Measurements from ENCODE around the gene STRBP.

STRBP gene

DNA sequence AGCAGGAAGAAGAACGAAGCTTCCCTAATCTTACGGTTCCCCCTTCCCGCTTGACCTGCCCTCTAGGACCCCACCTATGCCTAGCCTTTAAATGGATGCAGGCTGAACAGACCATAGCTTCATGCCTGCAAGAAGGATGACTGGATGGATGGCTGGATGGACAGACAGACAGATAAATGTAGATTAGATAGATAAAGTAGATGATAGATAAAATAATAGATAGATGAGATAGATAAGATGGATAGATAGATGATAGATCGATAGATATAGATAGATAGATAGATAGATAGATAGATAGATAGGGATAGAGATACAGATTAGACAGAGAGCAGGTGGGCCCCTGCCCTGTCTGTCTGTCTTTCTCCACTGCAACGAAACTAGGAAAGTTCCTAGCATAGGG lies 162.9 kb downstream of the STRBP start:
- in situ Hi-C loops (cut with MboI; ENCODE audit: low sequenced_read_pairs), result no loop called here

DNA sequence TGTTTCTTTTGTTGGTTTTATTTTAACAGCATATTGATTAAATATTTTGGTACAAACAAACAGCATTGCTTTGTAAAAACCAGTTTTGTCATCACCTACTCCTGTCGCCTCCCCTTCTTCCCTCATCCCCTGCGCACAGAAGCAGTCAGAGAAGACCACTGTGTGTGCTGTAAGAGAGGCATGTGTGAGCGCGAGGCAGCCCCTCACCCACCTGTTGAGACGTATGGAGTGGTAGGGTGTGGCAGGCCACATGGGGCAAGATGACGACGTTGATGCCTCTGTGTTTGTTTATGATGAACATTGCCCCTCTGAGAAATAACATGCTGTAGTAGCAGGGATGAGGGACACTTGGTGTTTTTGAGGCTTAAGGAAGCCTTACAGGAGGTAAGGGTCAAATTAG lies 163.6 kb downstream of the STRBP start:
- in situ Hi-C loops (cut with MboI; ENCODE audit: low sequenced_read_pairs), result no loop called here

DNA sequence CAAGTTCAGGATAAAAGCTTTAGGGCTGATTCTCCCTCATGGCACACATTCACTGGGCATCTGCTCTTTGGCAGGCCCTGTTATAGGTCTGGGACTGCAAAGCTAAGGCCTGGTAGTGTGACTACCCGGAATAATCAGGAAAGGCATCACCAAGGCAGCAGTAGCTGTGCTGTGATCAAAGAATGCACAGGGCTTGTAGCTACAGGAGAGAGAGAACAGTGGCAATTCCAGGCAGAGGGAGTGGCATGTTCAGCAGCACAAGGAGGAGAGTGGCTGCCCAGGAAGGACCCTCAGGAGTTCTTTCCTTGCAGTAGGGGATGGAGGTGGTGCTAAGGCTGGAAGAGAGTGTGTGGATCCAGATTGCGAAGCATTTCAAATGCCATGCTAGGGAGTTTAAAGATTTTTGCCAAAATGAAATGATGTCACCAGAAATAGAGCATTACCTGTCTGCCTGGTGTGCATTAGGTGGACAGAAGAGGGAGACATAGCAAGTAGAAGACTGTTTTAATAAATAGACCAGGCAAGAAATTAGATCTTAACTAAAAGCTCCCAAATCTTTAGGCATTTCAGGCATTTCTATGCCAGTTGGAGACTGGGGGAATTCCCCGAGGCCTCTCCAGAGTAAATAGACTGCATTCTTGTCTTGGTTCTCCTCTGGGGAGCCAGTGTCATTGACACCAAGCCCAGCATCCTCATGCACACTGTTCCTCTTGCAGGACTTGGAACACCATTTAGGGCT lies 165.8 kb downstream of the STRBP start:
- in situ Hi-C loops (cut with MboI; ENCODE audit: low sequenced_read_pairs), result no loop called here

GRCh38 chr9:123099548-123099947 lies 168.8 kb downstream of the STRBP start:
- in situ Hi-C loops (cut with MboI; ENCODE audit: low sequenced_read_pairs), result no loop called here

- in situ Hi-C loops (cut with MboI; ENCODE audit: low sequenced_read_pairs), result no loop called here
Observed at GRCh38 chr9:123099042-123099441, 169.3 kb downstream of the STRBP start.

DNA sequence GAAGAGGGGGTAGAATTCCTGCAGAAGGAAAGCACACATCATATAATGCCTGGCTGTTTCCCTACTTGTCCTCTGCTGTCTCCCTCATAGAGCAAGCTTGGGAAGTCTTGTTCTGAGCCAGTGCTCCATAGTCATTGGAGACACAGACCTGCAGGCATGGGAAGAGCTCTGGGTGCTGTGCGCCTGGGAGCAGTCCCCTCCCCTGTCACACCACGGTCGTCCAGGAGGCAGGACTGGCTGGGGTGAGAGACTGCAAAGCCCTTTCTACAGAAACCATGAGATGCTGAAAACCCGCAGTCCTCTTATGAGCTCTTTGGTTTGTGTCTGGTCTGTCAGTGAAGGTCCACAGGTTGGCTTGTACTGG lies 170.3 kb downstream of the STRBP start:
- in situ Hi-C loops (cut with MboI; ENCODE audit: low sequenced_read_pairs), result no loop called here

DNA sequence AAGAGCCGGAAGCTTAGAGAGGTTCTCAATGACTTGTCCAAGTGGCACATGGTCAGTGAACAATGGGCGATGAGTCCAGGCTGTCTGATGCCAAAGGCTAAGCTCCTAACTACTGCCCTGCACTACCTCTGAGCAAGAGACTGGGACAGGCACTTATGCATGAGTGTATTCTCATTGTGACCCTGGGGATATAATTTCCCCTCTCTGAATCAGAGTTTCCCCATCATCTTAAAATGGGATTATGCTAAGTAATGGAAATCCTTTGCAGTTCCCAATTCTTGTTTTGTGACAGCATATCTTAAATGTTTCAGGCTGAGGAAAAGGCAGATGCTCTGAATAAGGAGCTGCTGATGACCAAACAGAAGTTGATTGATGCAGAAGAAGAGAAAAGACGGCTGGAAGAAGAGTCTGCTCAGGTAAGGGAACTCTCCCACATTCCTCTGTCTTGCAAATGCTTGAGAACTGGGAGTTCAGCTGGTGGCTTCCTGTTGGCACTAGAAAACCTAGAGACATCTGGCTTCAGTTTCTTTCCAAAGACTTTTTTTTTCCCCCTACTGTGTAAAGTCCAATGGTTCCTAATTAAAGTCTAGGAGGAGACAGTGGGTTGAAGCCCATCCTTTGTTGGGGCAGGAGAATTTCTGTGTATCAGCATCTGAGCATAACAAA lies 170.8 kb downstream of the STRBP start:
- in situ Hi-C loops (cut with MboI; ENCODE audit: low sequenced_read_pairs), result no loop called here

DNA sequence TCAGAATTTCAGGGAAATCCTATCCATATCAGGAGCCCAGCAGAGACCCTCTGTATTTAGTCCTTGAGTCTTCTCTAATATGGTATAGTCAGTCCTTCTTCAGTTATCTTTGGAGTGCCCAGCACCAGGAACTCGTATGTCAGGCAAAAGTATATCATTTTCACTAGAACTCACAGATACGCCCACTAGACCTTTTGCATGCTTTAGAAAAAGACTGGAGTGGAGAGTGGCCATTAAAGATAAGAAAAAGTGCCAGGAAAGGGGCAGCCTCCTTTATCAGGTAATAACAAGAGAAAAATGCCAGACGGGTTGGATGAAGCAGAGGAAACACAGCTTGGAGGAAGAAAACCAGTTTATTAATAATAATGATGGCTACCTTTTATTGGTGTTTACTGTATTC lies 171.4 kb downstream of the STRBP start:
- in situ Hi-C loops (cut with MboI; ENCODE audit: low sequenced_read_pairs), result no loop called here

DNA sequence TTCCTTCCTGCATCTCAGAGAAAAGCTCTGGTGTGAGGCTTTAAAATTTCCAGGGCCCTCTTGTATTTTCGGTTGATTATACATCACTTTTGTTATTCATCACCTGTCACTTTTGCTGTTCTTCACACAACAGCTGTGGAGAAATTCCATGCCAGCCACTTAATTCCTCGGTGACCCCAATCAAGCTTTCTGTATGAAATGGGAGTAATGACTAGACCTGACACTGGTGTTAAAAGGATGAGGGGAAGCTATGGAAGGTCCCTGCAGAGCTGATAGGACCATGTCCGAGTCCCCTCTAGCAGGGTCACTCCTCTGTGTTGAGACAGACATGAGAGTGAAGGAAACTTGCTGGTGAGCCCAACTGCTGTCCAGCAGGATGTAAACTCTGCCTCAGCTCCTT lies 175.2 kb downstream of the STRBP start:
- in situ Hi-C loops (cut with MboI; ENCODE audit: low sequenced_read_pairs), result no loop called here

DNA sequence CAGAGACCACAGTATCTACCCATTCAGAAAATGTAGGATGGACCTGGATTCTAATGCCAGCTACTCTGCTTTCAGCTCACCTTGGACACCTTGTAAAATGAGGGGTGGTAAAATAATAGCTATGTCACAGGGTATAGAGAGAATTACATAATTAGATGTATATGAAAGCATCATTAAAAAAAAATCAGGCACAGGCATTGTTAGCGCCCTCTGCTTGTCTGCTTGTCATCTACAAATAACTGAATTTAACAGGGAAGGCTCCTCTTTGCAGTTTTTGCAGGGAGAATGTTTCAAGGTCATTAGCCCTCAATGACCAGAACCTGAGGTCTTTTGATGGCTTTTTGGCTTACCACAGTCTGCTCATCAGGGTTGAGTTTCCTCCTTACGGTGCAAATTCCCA lies 176.9 kb downstream of the STRBP start:
- in situ Hi-C loops (cut with MboI; ENCODE audit: low sequenced_read_pairs), result no loop called here

DNA sequence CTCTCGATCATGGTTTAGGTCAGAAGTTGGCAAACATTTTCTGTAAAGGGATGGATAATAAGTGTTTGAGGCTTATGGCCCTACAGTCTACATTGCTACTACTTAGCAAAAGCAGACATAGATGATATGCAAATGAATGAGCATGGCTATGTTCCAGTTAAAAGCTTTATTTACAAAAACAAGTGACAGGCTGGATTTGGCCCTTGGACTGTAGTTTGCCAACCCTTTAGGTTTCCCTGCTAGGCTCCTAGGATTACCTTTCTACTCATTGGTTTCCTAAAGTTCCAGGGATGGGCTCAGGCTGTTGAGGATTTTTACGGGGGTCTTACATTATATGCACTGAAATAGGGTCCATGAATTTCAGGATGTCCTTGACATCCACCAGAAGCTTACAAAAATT lies 177.4 kb downstream of the STRBP start:
- in situ Hi-C loops (cut with MboI; ENCODE audit: low sequenced_read_pairs), result no loop called here

GRCh38 chr9:123090198-123090896 lies 178.0 kb downstream of the STRBP start:
- in situ Hi-C loops (cut with MboI; ENCODE audit: low sequenced_read_pairs), result no loop called here

DNA sequence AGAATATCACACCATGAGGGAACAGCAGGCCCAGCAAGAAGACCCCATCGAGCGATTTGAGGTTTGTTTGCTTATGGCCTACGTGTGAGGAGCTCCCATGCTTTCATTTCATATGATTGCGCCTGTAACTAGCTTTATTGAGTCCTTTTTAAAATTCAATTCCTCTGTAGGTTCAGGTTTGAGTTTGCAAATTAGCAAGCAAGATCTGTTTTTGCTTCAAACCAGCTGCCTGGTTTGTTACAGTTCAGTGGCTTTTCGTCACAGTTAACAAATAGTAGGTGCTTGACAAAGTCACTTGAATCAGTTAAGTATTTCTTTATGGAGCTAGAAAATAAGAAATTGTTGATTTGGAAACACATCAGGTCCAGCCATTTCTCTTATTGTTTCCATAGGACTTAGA lies 178.6 kb downstream of the STRBP start:
- in situ Hi-C loops (cut with MboI; ENCODE audit: low sequenced_read_pairs), result loop anchor here (10.0 kb wide), 1 partner anchor 255 kb away; no protein-coding TSS in a partner anchor

- in situ Hi-C loops (cut with MboI; ENCODE audit: low sequenced_read_pairs), result loop anchor here (10.0 kb wide), 1 partner anchor 256 kb away; no protein-coding TSS in a partner anchor
Observed at GRCh38 chr9:123089040-123089439, 179.3 kb downstream of the STRBP start.

GRCh38 chr9:123087359-123087888 lies 181.0 kb downstream of the STRBP start:
- in situ Hi-C loops (cut with MboI; ENCODE audit: low sequenced_read_pairs), result loop anchor here (10.0 kb wide), 1 partner anchor 257 kb away; no protein-coding TSS in a partner anchor

DNA sequence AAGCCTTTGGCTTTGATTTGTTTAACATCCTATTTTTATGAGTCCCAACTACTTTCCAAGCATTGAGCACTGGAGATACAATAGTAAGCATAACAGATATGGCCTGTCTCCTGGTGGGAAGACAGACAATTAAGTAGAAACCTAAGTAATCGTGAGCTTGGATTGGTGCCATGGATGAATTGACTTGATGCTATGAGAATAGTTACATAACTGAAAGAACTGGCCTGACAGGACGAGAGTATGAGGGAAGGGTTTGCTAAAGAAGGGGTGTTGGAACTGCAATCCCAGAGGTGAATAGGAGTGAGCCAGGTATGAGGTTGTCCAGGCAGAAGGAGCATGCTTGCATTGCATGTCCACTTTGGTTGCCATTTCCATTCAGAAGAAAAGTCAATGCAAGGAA lies 182.5 kb downstream of the STRBP start:
- in situ Hi-C loops (cut with MboI; ENCODE audit: low sequenced_read_pairs), result loop anchor here (10.0 kb wide), 1 partner anchor 259 kb away; no protein-coding TSS in a partner anchor

DNA sequence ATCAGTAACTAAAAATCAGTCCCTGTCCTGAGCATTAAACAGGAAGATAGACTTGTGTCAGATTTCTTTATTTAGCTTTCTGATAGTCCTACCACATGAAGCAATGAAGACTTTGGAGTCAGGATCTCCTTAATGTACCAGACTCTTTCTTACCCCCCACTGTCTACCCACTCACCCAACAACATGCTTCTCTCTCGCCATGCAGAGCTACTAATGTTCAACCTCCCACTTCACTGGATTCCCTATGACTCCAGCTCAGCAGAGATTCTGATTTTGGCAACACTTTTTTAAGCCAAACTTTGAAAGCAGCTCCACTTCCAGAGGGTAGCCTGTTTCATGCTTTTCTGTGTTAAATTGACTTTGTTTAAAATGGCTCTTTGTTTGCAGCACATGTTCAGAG lies 184.1 kb downstream of the STRBP start:
- in situ Hi-C loops (cut with MboI; ENCODE audit: low sequenced_read_pairs), result loop anchor here (10.0 kb wide), 1 partner anchor 261 kb away; no protein-coding TSS in a partner anchor

DNA sequence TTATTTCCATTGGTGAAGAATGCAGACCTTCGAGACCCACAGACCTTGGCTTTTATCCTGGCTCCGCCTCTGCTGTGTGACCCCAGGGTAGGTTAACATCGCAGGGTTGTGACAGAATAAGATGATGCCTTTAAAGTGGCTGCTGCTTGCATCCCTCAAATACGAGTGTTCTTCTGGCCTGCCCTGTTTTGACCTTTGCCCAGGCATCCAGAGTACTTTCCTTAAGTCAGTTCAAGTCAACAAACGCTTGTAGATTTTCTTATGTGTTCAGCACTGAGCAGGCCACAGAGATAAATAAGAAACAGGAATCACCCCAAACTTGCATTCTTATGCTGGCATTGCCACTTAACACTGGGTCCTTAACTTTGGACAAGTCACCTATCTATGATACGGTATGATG lies 184.7 kb downstream of the STRBP start:
- in situ Hi-C loops (cut with MboI; ENCODE audit: low sequenced_read_pairs), result loop anchor here (10.0 kb wide), 1 partner anchor 261 kb away; no protein-coding TSS in a partner anchor

DNA sequence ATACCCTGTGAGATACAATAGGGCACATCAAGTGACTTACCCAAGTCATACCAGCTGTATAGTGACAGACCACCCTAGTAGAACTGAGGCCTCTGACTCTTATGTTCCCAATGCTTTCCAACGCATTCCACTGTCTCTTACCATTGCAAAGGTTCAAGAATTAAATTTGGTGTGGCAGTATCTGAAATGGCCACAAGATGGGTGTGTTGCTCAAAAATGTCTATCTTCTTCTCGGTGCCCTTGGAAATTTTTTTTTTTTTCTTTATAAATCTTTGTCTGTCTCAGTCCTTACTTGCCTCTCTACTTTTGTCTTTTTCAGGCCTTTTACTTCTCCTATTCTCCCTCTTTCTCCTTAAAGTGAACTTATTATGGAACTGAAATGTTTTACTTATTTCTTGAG lies 186.6 kb downstream of the STRBP start:
- in situ Hi-C loops (cut with MboI; ENCODE audit: low sequenced_read_pairs), result loop anchor here (10.0 kb wide), 1 partner anchor 263 kb away; no protein-coding TSS in a partner anchor

DNA sequence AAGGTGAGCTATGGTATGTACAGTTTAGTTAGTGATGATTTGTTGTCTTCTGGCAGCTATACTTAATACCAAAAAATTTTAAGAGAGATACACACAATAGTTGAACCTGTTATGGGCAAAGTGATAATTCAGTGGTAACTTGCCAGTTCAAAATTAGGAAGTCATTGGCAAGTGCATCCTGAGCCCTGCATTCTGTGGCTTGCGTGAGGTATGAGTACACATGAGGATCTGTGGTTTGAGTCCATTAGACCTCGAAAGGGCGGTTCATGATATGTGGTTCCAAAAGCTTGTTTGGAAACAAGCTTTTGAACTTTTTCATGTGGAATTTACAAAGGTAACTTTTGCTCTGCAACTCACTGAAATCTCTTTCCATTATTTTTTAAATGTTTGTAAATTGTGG lies 187.9 kb downstream of the STRBP start:
- in situ Hi-C loops (cut with MboI; ENCODE audit: low sequenced_read_pairs), result loop anchor here (10.0 kb wide), 1 partner anchor 264 kb away; no protein-coding TSS in a partner anchor

DNA sequence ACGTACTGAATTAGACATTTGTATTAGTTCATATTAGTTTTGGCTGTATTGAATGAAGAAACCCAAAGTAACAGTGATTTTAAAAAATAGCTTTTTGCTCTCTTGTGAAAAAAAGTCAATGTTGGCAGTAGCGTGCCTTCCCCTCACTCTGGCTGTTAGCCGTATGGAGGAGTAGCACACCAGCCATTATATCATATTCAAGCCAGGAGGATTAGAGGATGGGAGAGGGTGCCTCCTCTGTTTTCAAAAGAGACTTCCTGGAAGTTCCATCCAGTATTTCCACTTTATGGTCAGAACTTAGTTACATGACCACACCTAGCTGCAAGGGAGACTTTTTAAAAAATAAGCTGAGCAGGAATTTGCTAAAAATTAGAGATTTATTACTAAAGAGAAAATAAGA lies 193.8 kb downstream of the STRBP start:
- in situ Hi-C loops (cut with MboI; ENCODE audit: low sequenced_read_pairs), result no loop called here
